ENCODE measurements around the gene KIRREL3. TPM values are rescaled to one million over a fixed set of nuclear protein-coding genes. Genes with fewer than 3 reads are reported as not detected.

KIRREL3 gene
- total and polyA plus RNA-seq, 8 donors, result 0.06 to 1.1 (median 0.26) TPM; not detected in 2

GRCh38 chr11:126945319-126945718 is 55.3 kb downstream of the KIRREL3 start:
- no peaks in the 10 kb centered on the region for H3K4me1 ChIP-seq
- FAIRE-seq (no peak), ATAC-seq (no peak), DNase-seq (no peak)
- H3K4me3 ChIP-seq, result no peak overlapping the region
- WGBS, 2 donors, result 76 to 80% methylated on average over 3 of the region's 3 CpGs
- no peak for TF ChIP-seq CTCF (IDR thresholded peaks at IDR 0.05)
- intact Hi-C loops (cut with DNase I), result no loop called here
- no peaks in the 10 kb centered on the region for H3K9me3 ChIP-seq
- no peaks in the 10 kb centered on the region for H3K36me3 ChIP-seq
- no peak overlapping the region for H3K27ac ChIP-seq
- no peaks in the 10 kb centered on the region for H3K27me3 ChIP-seq

- 71 to 74% methylated on average over 7 of the region's 7 CpGs for WGBS, 2 donors
- no peak for TF ChIP-seq CTCF (IDR thresholded peaks at IDR 0.05)
Observed at GRCh38 chr11:126943316-126943715, 57.3 kb downstream of the KIRREL3 start.

GRCh38 chr11:126942146-126942545 is 58.4 kb downstream of the KIRREL3 start:
- intact Hi-C loops (cut with DNase I), result no loop called here
- ATAC-seq (no peak), DNase-seq (no peak), FAIRE-seq (no peak)
- H3K4me1 ChIP-seq, result no peaks in the 10 kb centered on the region
- H3K27ac ChIP-seq, result no peak overlapping the region
- H3K27me3 ChIP-seq, result no peaks in the 10 kb centered on the region
- H3K36me3 ChIP-seq, result no peaks in the 10 kb centered on the region
- WGBS, 2 donors, result 75 to 90% methylated on average over 4 of the region's 4 CpGs
- H3K9me3 ChIP-seq, result no peaks in the 10 kb centered on the region
- TF ChIP-seq CTCF (IDR thresholded peaks at IDR 0.05), result no peak
- no peak overlapping the region for H3K4me3 ChIP-seq

More at GRCh38 chr11:126943316-126943715, 57.3 kb downstream of the KIRREL3 start:
- Histone ChIP-seq H3K27me3 (no peaks in the 10 kb centered on the region), H3K4me1 (no peaks in the 10 kb centered on the region), H3K9me3 (no peaks in the 10 kb centered on the region), H3K27ac (no peak overlapping the region), H3K4me3 (no peak overlapping the region), H3K36me3 (no peaks in the 10 kb centered on the region)
- intact Hi-C loops (cut with DNase I), result no loop called here
- ATAC-seq (no peak), FAIRE-seq (no peak), DNase-seq (no peak)

- FAIRE-seq (no peak), DNase-seq (no peak), ATAC-seq (no peak)
- H3K4me1 ChIP-seq, result no peaks in the 10 kb centered on the region
- H3K36me3 ChIP-seq, result no peaks in the 10 kb centered on the region
- intact Hi-C loops (cut with DNase I), result no loop called here
- no peak for TF ChIP-seq CTCF (IDR thresholded peaks at IDR 0.05)
- WGBS, 2 donors, result 52 to 63% methylated on average over 2 of the region's 2 CpGs
- no peak overlapping the region for H3K4me3 ChIP-seq
- H3K9me3 ChIP-seq, result no peaks in the 10 kb centered on the region
- no peak overlapping the region for H3K27ac ChIP-seq
- H3K27me3 ChIP-seq, result no peaks in the 10 kb centered on the region
Observed at GRCh38 chr11:126939552-126939951, 61.0 kb downstream of the KIRREL3 start.

GRCh38 chr11:126938718-126939117 is 61.9 kb downstream of the KIRREL3 start:
- Histone ChIP-seq H3K9me3 (no peaks in the 10 kb centered on the region), H3K36me3 (no peaks in the 10 kb centered on the region), H3K4me1 (no peaks in the 10 kb centered on the region), H3K27me3 (no peaks in the 10 kb centered on the region), H3K4me3 (no peak overlapping the region), H3K27ac (no peak overlapping the region)
- DNase-seq (no peak), FAIRE-seq (no peak), ATAC-seq (no peak)
- intact Hi-C loops (cut with DNase I), result no loop called here
- no peak for TF ChIP-seq CTCF (IDR thresholded peaks at IDR 0.05)
- WGBS, 2 donors, result 74 to 86% methylated on average over 4 of the region's 4 CpGs

All from pancreas (tissue), 10 donors.